Endometrial microvascular endothelial cells (primary cell): ENCODE results near the gene ACAN. TPM values are rescaled to one million over a fixed set of nuclear protein-coding genes. Genes with fewer than 3 reads are reported as not detected.

ENCODE experiments used
- in situ Hi-C: cut with HindIII; loops from 2 replicates; pipeline ENCODE4 v1.10.0; 2017; ENCODE audit warnings: low sequenced_read_pairs, low pct_unique_long_range_greater_than_20kb; ENCODE audit errors: inconsistent ontology term
- total RNA-seq: library from RNA; depleted of rRNA; stranded (reverse); fragments of >200 nt; gene quantifications from one replicate; pipeline ENCODE4 v1.2.3, GENCODE V29; 2015; ENCODE audit errors: inconsistent ontology term

ACAN gene
- total RNA-seq, result 0.37 TPM

- in situ Hi-C loops, result no loop called here
These were observed at the start of gene ACAN for GRCh38 chr15:88803241-88803919. TSS of gene ACAN (plus strand) at chr15:88803436. CDS start at chr15:88836207, 32,771 bp downstream.

- in situ Hi-C loops, result no loop called here
These were observed 46.7 kb upstream of the ACAN start for GRCh38 chr15:88756521-88756920.

GRCh38 chr15:88756921-88757320, 46.3 kb upstream of the ACAN start:
- in situ Hi-C loops, result no loop called here

GRCh38 chr15:88759872-88760271, 43.4 kb upstream of the ACAN start:
- in situ Hi-C loops, result no loop called here

GRCh38 chr15:88764448-88764847, 38.8 kb upstream of the ACAN start:
- in situ Hi-C loops, result no loop called here

GRCh38 chr15:88765212-88765611, 38.0 kb upstream of the ACAN start:
- in situ Hi-C loops, result no loop called here

GRCh38 chr15:88769161-88769971, 33.9 kb upstream of the ACAN start:
- in situ Hi-C loops, result no loop called here

- in situ Hi-C loops, result no loop called here
These were observed 27.5 kb upstream of the ACAN start for GRCh38 chr15:88775776-88776175.

- in situ Hi-C loops, result no loop called here
These were observed 26.6 kb upstream of the ACAN start for GRCh38 chr15:88776646-88777045.

GRCh38 chr15:88779944-88780343, 23.3 kb upstream of the ACAN start:
- in situ Hi-C loops, result no loop called here

GRCh38 chr15:88782465-88782864, 20.8 kb upstream of the ACAN start:
- in situ Hi-C loops, result no loop called here

GRCh38 chr15:88785217-88785616, 18.0 kb upstream of the ACAN start:
- in situ Hi-C loops, result no loop called here

GRCh38 chr15:88788036-88788435, 15.2 kb upstream of the ACAN start:
- in situ Hi-C loops, result no loop called here

- in situ Hi-C loops, result no loop called here
These were observed 14.4 kb upstream of the ACAN start for GRCh38 chr15:88788816-88789215.

GRCh38 chr15:88790486-88790885, 12.8 kb upstream of the ACAN start:
- in situ Hi-C loops, result no loop called here

GRCh38 chr15:88791637-88792036, 11.6 kb upstream of the ACAN start:
- in situ Hi-C loops, result no loop called here

- in situ Hi-C loops, result no loop called here
These were observed 10.6 kb upstream of the ACAN start for GRCh38 chr15:88792342-88793282.

GRCh38 chr15:88794001-88794400, 9.2 kb upstream of the ACAN start:
- in situ Hi-C loops, result no loop called here

GRCh38 chr15:88797663-88798339, 5.4 kb upstream of the ACAN start:
- in situ Hi-C loops, result no loop called here
